SK-N-MC (cell line): ENCODE results near the gene PTPN11.

Source experiments
- EZH2 ChIP-seq: fragments of 200-600 bp; sonication (generic); IDR thresholded peaks from one replicate; pipeline ENCODE4 v1.6.1; 2017; ENCODE audit warnings: antibody characterized with exemption
- POLR2AphosphoS5 ChIP-seq: IDR thresholded peaks from 2 replicates; pipeline ENCODE4 v1.6.1; 2012; ENCODE audit warnings: mild to moderate bottlenecking, low read depth, low read length, borderline replicate concordance

GRCh38 chr12:112456029-112456428, 37.3 kb downstream of the PTPN11 start:
- no peak for TF ChIP-seq EZH2
- no peak for TF ChIP-seq POLR2AphosphoS5
